H9 (cell line): ENCODE data around the gene NFKBIA. TPM values are rescaled to one million over a fixed set of nuclear protein-coding genes. Genes with fewer than 3 reads are reported as not detected.
"Not testable (repeated sequence)": the region's sequence is repeated elsewhere in the genome, so short reads cannot be mapped to it uniquely, and the experiment has no call there.

Source experiments
- DNase-seq: peaks from one replicate; pipeline ENCODE4 v3.0.0-alpha.2; 2017
- H2AFZ ChIP-seq: one replicate; pipeline ENCODE4 v1.6.1; 2013; ENCODE audit warnings: mild to moderate bottlenecking, low read length, control low read depth, moderate library complexity
- H2AK5ac ChIP-seq: 2 replicates; pipeline ENCODE4 v1.6.1; 2013; ENCODE audit warnings: low read length, control low read depth, mixed read lengths; ENCODE audit not compliant: insufficient read length
- H2BK120ac ChIP-seq: one replicate; pipeline ENCODE4 v1.6.1; 2013; ENCODE audit warnings: low read depth, mild to moderate bottlenecking, low read length, control low read depth, inconsistent platforms; ENCODE audit not compliant: poor library complexity, severe bottlenecking
- H2BK12ac ChIP-seq: 2 replicates; pipeline ENCODE4 v1.6.1; 2013; ENCODE audit warnings: low read length, control low read depth, mixed read lengths, low read depth; ENCODE audit not compliant: insufficient read length
- H2BK15ac ChIP-seq: 2 replicates; pipeline ENCODE4 v1.6.1; 2013; ENCODE audit warnings: low read depth, low read length, control low read depth
- H2BK20ac ChIP-seq: one replicate; pipeline ENCODE4 v1.6.1; 2013; ENCODE audit warnings: low read depth, mild to moderate bottlenecking, low read length, control low read depth, inconsistent platforms; ENCODE audit not compliant: poor library complexity, severe bottlenecking
- H2BK5ac ChIP-seq: 2 replicates; pipeline ENCODE4 v1.6.1; 2013; ENCODE audit warnings: low read length, control low read depth, mixed read lengths; ENCODE audit not compliant: insufficient read length
- H3K14ac ChIP-seq: 2 replicates; pipeline ENCODE4 v1.6.1; 2013; ENCODE audit warnings: low read length, control low read depth; ENCODE audit not compliant: insufficient read depth
- H3K18ac ChIP-seq: 2 replicates; pipeline ENCODE4 v1.6.1; 2013; ENCODE audit warnings: low read depth, mild to moderate bottlenecking, mixed read lengths, low read length, control low read depth; ENCODE audit not compliant: insufficient read length
- H3K23ac ChIP-seq: 2 replicates; pipeline ENCODE4 v1.6.1; 2013; ENCODE audit warnings: low read length, control low read depth, mixed read lengths, low read depth; ENCODE audit not compliant: insufficient read length
- H3K23me2 ChIP-seq: 2 replicates; pipeline ENCODE4 v1.6.1; 2013; ENCODE audit warnings: low read depth, mild to moderate bottlenecking, mixed read lengths, low read length, control low read depth; ENCODE audit not compliant: insufficient read length, poor library complexity, severe bottlenecking
- H3K27ac ChIP-seq: 2 replicates; pipeline ENCODE4 v1.5.1; 2013; ENCODE audit warnings: low read length, control low read depth, mixed read lengths, low read depth; ENCODE audit not compliant: insufficient read length
- H3K27me3 ChIP-seq: 2 replicates; pipeline ENCODE4 v1.6.1; 2013; ENCODE audit warnings: low read length, control low read depth, inconsistent platforms; ENCODE audit not compliant: insufficient read depth
- H3K4ac ChIP-seq: 2 replicates; pipeline ENCODE4 v1.6.1; 2013; ENCODE audit warnings: low read depth, mild to moderate bottlenecking, control low read depth, inconsistent platforms, low read length, moderate library complexity
- H3K4me1 ChIP-seq: 2 replicates; pipeline ENCODE4 v1.6.1; 2013; ENCODE audit warnings: low read length, control low read depth, inconsistent platforms; ENCODE audit not compliant: insufficient read depth
- H3K4me2 ChIP-seq: 2 replicates; pipeline ENCODE4 v1.6.1; 2013; ENCODE audit warnings: low read length, control low read depth, mixed read lengths; ENCODE audit not compliant: insufficient read length, insufficient read depth
- H3K56ac ChIP-seq: 2 replicates; pipeline ENCODE4 v1.6.1; 2013; ENCODE audit warnings: low read depth, mild to moderate bottlenecking, mixed read lengths, low read length, control low read depth; ENCODE audit not compliant: insufficient read length
- H3K79me1 ChIP-seq: 2 replicates; pipeline ENCODE4 v1.6.1; 2013; ENCODE audit warnings: low read depth, mild to moderate bottlenecking, moderate library complexity, low read length, control low read depth, inconsistent platforms; ENCODE audit not compliant: insufficient read depth, poor library complexity, severe bottlenecking
- H3K79me2 ChIP-seq: 2 replicates; pipeline ENCODE4 v1.6.1; 2013; ENCODE audit warnings: low read length, control low read depth, inconsistent platforms; ENCODE audit not compliant: insufficient read depth
- H3K9ac ChIP-seq: 2 replicates; pipeline ENCODE4 v1.6.1; 2013; ENCODE audit warnings: low read length, control low read depth, mixed read lengths; ENCODE audit not compliant: insufficient read length; ENCODE audit errors: extremely low read depth
- H3K9me3 ChIP-seq: one replicate; pipeline ENCODE4 v1.6.1; 2013; ENCODE audit warnings: low read depth, low read length, inconsistent platforms; ENCODE audit not compliant: control insufficient read depth
- H3T11ph ChIP-seq: one replicate; pipeline ENCODE4 v1.6.1; 2013; ENCODE audit warnings: mild to moderate bottlenecking, low read length, control low read depth, inconsistent platforms
- H4K20me1 ChIP-seq: one replicate; pipeline ENCODE4 v1.6.1; 2013; ENCODE audit not compliant: control insufficient read depth, insufficient read length, insufficient read depth
- H4K5ac ChIP-seq: 2 replicates; pipeline ENCODE4 v1.6.1; 2013; ENCODE audit warnings: low read depth, mild to moderate bottlenecking, mixed read lengths, low read length, control low read depth; ENCODE audit not compliant: insufficient read length
- H4K8ac ChIP-seq: replicated peaks from 2 replicates; pipeline ENCODE4 v1.6.1; 2013; ENCODE audit warnings: low read length, control low read depth, mixed read lengths, low read depth; ENCODE audit not compliant: insufficient read length
- H4K91ac ChIP-seq: 2 replicates; pipeline ENCODE4 v1.6.1; 2013; ENCODE audit warnings: low read depth, mild to moderate bottlenecking, moderate library complexity, mixed read lengths, low read length, control low read depth; ENCODE audit not compliant: insufficient read length
- H3K27ac Mint-ChIP-seq, 3 experiments: 2 replicates in 2 of 3; 3 replicates in 1 of 3; pipeline ENCODE4 v1.8.0; 2020 to 2021; ENCODE audit warnings: mixed read lengths in 3 of 3, mild to moderate bottlenecking in 1 of 3, moderate library complexity in 1 of 3
- H3K27me3 Mint-ChIP-seq: 2 replicates; pipeline ENCODE4 v1.8.0; 2021; ENCODE audit warnings: low read depth, mild to moderate bottlenecking, moderate library complexity, mixed read lengths
- H3K36me3 Mint-ChIP-seq, 3 experiments: 2 replicates in 2 of 3; 3 replicates in 1 of 3; pipeline ENCODE4 v1.8.0; 2020 to 2021; ENCODE audit warnings: low read depth in 3 of 3, mixed read lengths in 3 of 3; ENCODE audit not compliant: insufficient read depth in 1 of 3
- H3K4me1 Mint-ChIP-seq, 2 experiments: 2 replicates each; pipeline ENCODE4 v1.8.0; 2020; ENCODE audit warnings: mixed read lengths in 2 of 2
- H3K4me3 Mint-ChIP-seq, 2 experiments: 2 replicates in 1 of 2; 3 replicates in 1 of 2; pipeline ENCODE4 v1.8.0; 2020 to 2021; ENCODE audit warnings: mild to moderate bottlenecking in 2 of 2, mixed read lengths in 2 of 2, moderate library complexity in 1 of 2
- H3K9me3 Mint-ChIP-seq, 2 experiments: 2 replicates in 1 of 2; 3 replicates in 1 of 2; pipeline ENCODE4 v1.8.0; 2020; ENCODE audit warnings: mild to moderate bottlenecking in 2 of 2, mixed read lengths in 2 of 2, moderate library complexity in 1 of 2
- CTCF ChIP-seq: fragments of 200-600 bp; sonication (generic); conservative IDR thresholded peaks from 3 replicates; pipeline ENCODE4 v1.8.0; 2021; ENCODE audit warnings: antibody characterized with exemption, mild to moderate bottlenecking
- WGBS: extraction: QIAGEN DNeasy Blood & Tissue Kit; methylation state at CpG from one replicate; pipeline ENCODE4 v1.1.7; 2013; ENCODE audit warnings: missing lambda C conversion rate, low lambda C conversion rate, mixed read lengths; ENCODE audit not compliant: insufficient read length; ENCODE audit errors: extremely low coverage; 5-methylcytosine and 5-hydroxymethylcytosine counted together
- total RNA-seq: library from RNA; stranded (reverse); gene quantifications from 2 replicates; pipeline ENCODE4 v1.2.1, GENCODE V29; 2021

NFKBIA gene
- total RNA-seq, 1 experiment from 2014 or later: 38.4 TPM

GRCh38 chr14:35380794-35381193 lies 23.8 kb downstream of the NFKBIA start:
- Histone ChIP-seq H3K4ac (no peak overlapping the region), H3K4me2 (no peak overlapping the region), H2BK5ac (no peak overlapping the region), H4K20me1 (no peaks in the 10 kb centered on the region), H2AFZ (no peak overlapping the region), H3K4me1 (no peaks in the 10 kb centered on the region; the same call in 1 of the 2 replicates), H3K23me2 (no peaks in the 10 kb centered on the region), H4K5ac (no peak overlapping the region), H2BK12ac (no peak overlapping the region), H2BK20ac (no peak overlapping the region), H2AK5ac (no peak overlapping the region), H3K23ac (no peak overlapping the region), H3T11ph (no peak overlapping the region), H4K8ac (no peak overlapping the region), H3K27me3 (no peaks in the 10 kb centered on the region), H3K56ac (no peak overlapping the region), H3K9me3 (no peaks in the 10 kb centered on the region), H3K14ac (no peak overlapping the region), H3K79me2 (no peaks in the 10 kb centered on the region), H3K18ac (no peak overlapping the region), H3K79me1 (no peaks in the 10 kb centered on the region), H3K9ac (no peak overlapping the region), H2BK15ac (no peak overlapping the region), H4K91ac (no peak overlapping the region), H3K27ac (no peak overlapping the region), H2BK120ac (no peak overlapping the region)
- WGBS: 100% methylated on average over 1 of the region's 7 CpGs
- H3K4me3 Mint-ChIP-seq: no peak overlapping the region
- peaks cover 4% of the 10 kb centered on the region for H3K27me3 Mint-ChIP-seq
- DNase-seq: no peak
- peaks cover 4 to 9% of the 10 kb centered on the region in 2 experiments for H3K4me1 Mint-ChIP-seq
- H3K9me3 Mint-ChIP-seq: no peaks in the 10 kb centered on the region
- TF ChIP-seq CTCF: no peak
- no peaks in the 10 kb centered on the region for H3K36me3 Mint-ChIP-seq
- no peak overlapping the region for H3K27ac Mint-ChIP-seq

GRCh38 chr14:35379234-35379933 lies 25.2 kb downstream of the NFKBIA start:
- not testable (repeated sequence) for H4K8ac ChIP-seq, H3K9ac ChIP-seq, H2BK120ac ChIP-seq, H3K27ac Mint-ChIP-seq, H4K91ac ChIP-seq, H3K27me3 Mint-ChIP-seq, H3K4me1 ChIP-seq, H4K5ac ChIP-seq, H3K79me1 ChIP-seq, H3K4ac ChIP-seq, H3K18ac ChIP-seq, H3K9me3 ChIP-seq, H3K79me2 ChIP-seq, H2AFZ ChIP-seq, H3K14ac ChIP-seq, H3K23me2 ChIP-seq, H3K9me3 Mint-ChIP-seq, H3T11ph ChIP-seq, H3K4me2 ChIP-seq, H2BK12ac ChIP-seq, H3K56ac ChIP-seq, H2AK5ac ChIP-seq, H2BK5ac ChIP-seq, H3K4me3 Mint-ChIP-seq, H3K36me3 Mint-ChIP-seq, H2BK20ac ChIP-seq, H4K20me1 ChIP-seq, H3K4me1 Mint-ChIP-seq, H3K23ac ChIP-seq, H3K27me3 ChIP-seq, H3K27ac ChIP-seq, DNase-seq, H2BK15ac ChIP-seq
- WGBS: no CpG with 5 or more reads among the region's 9 CpGs
